Thoracic aorta (tissue), 2 donors: ENCODE data around the gene FAM83E. TPM values are rescaled to one million over a fixed set of nuclear protein-coding genes. Genes with fewer than 3 reads are reported as not detected.
A peak's percentile ranks its signal among the peaks of the same experiment; 100 is the strongest.

Source experiments
- ATAC-seq: fragments of 150-250 bp; one replicate; pipeline ENCODE4 v1.8.0; 2017; ENCODE audit warnings: low read depth; ENCODE audit not compliant: insufficient number of reproducible peaks, low FRiP score
- DNase-seq: peaks from one replicate; pipeline ENCODE4 v3.0.0-alpha.2; 2020; ENCODE audit warnings: low spot score
- H3K27ac ChIP-seq, 2 donors: fragments of 200-600 bp; sonication (generic); 1 replicate in 1 of 2; 2 replicates in 1 of 2; pipeline ENCODE4 v1.5.1; 2016; ENCODE audit warnings: mild to moderate bottlenecking in 2 of 2, moderate library complexity in 2 of 2
- H3K27me3 ChIP-seq: fragments of 200-600 bp; sonication (generic); replicated peaks from 2 replicates; pipeline ENCODE4 v1.6.0; 2016; ENCODE audit warnings: mild to moderate bottlenecking; ENCODE audit not compliant: insufficient read depth
- H3K36me3 ChIP-seq: fragments of 200-600 bp; sonication (generic); one replicate; pipeline ENCODE4 v1.5.1; 2016
- H3K4me1 ChIP-seq, 2 donors: fragments of 200-600 bp; sonication (generic); 1 replicate in 1 of 2; 2 replicates in 1 of 2; pipeline versions ENCODE4 v1.5.1 to v1.6.0; 2016; ENCODE audit warnings: low read depth in 2 of 2, mild to moderate bottlenecking in 1 of 2; ENCODE audit not compliant: control insufficient read depth in 1 of 2
- H3K4me3 ChIP-seq: fragments of 200-600 bp; sonication (generic); 2 replicates; pipeline ENCODE4 v1.5.1; 2016; ENCODE audit warnings: mild to moderate bottlenecking
- H3K9me3 ChIP-seq: fragments of 200-600 bp; sonication (generic); 2 replicates; pipeline ENCODE4 v1.5.1; 2016
- CTCF ChIP-seq: fragments of 200-600 bp; sonication (generic); IDR thresholded peaks from one replicate; pipeline ENCODE4 v1.5.1; 2019; ENCODE audit warnings: antibody characterized with exemption
- total RNA-seq, 2 donors: library from RNA; depleted of rRNA; stranded (reverse); fragments of >200 nt; gene quantifications; one replicate each; pipeline versions ENCODE4 v1.1.0 to v1.2.3, GENCODE V29; 2016

FAM83E gene
- total RNA-seq, 2 donors from 2014 or later, result 2.0 TPM; not detected in 1

- H3K4me1 ChIP-seq, result peaks cover 36 to 55% of the 10 kb centered on the region in 2 donors
- H3K4me3 ChIP-seq, result no peak overlapping the region
- ATAC-seq (no peak), DNase-seq (no peak)
- no peak overlapping the region for H3K27ac ChIP-seq
- no peaks in the 10 kb centered on the region for H3K27me3 ChIP-seq
- H3K9me3 ChIP-seq, result no peaks in the 10 kb centered on the region
- H3K36me3 ChIP-seq, result peaks cover 3% of the 10 kb centered on the region
- no peak for TF ChIP-seq CTCF
Measured at GRCh38 chr19:48627201-48627864, 12.5 kb upstream of the FAM83E start.

- Histone ChIP-seq H3K4me1 (peaks cover 30 to 42% of the 10 kb centered on the region in 2 donors), H3K9me3 (no peaks in the 10 kb centered on the region), H3K36me3 (peaks cover 3% of the 10 kb centered on the region), H3K27ac (no peak overlapping the region), H3K27me3 (no peaks in the 10 kb centered on the region), H3K4me3 (no peak overlapping the region)
- TF ChIP-seq CTCF, result no peak
- DNase-seq, result no peak
- ATAC-seq, result no peak
Measured at GRCh38 chr19:48625891-48626327, 11.0 kb upstream of the FAM83E start.

- Histone ChIP-seq H3K27ac (peak overlapping the region; percentile 63 to 80), H3K27me3 (no peaks in the 10 kb centered on the region), H3K36me3 (peaks cover 3% of the 10 kb centered on the region), H3K4me3 (peak overlapping the region; percentile 82), H3K9me3 (no peaks in the 10 kb centered on the region), H3K4me1 (peaks cover 24 to 40% of the 10 kb centered on the region in 2 donors)
- DNase-seq (no peak), ATAC-seq (no peak)
- no peak for TF ChIP-seq CTCF
Measured at GRCh38 chr19:48624791-48625723, 10.2 kb upstream of the FAM83E start.

- Histone ChIP-seq H3K27ac (peak overlapping the region; percentile 68 to 80), H3K4me3 (peak overlapping the region; percentile 82), H3K27me3 (no peaks in the 10 kb centered on the region), H3K9me3 (no peaks in the 10 kb centered on the region), H3K36me3 (peaks cover 3% of the 10 kb centered on the region), H3K4me1 (peaks cover 20 to 38% of the 10 kb centered on the region in 2 donors)
- ATAC-seq (peak; percentile 53), DNase-seq (peak; percentile 90)
- no peak for TF ChIP-seq CTCF
Measured at GRCh38 chr19:48624067-48624594, 9.3 kb upstream of the FAM83E start.

GRCh38 chr19:48623556-48624066, 8.7 kb upstream of the FAM83E start:
- ATAC-seq (no peak), DNase-seq (no peak)
- H3K27ac ChIP-seq, result peak overlapping the region; percentile 68 to 80
- H3K27me3 ChIP-seq, result no peaks in the 10 kb centered on the region
- peaks cover 3% of the 10 kb centered on the region for H3K36me3 ChIP-seq
- no peak for TF ChIP-seq CTCF
- H3K4me3 ChIP-seq, result peak overlapping the region; percentile 82
- H3K4me1 ChIP-seq, result peaks cover 20 to 38% of the 10 kb centered on the region in 2 donors
- H3K9me3 ChIP-seq, result no peaks in the 10 kb centered on the region
